Esophagus squamous epithelium (tissue), 5 donors: ENCODE results near the gene IFNG. TPM values are rescaled to one million over a fixed set of nuclear protein-coding genes. Genes with fewer than 3 reads are reported as not detected.

Source experiments
- DNase-seq: peaks from one replicate; lab custom pipeline; 2025; lab: John Stamatoyannopoulos, UW
- H3K27ac ChIP-seq, 4 donors: fragments of 200-600 bp; sonication (generic); one replicate each; pipeline ENCODE4 v1.5.1; 2016 to 2019; ENCODE audit warnings: mild to moderate bottlenecking in 1 of 4
- H3K27me3 ChIP-seq, 4 donors: fragments of 200-600 bp; sonication (generic); 1 replicate in 3 of 4; 2 replicates in 1 of 4; pipeline versions ENCODE4 v1.5.1 to v1.6.0; 2017 to 2021; ENCODE audit warnings: antibody characterized with exemption in 1 of 4
- H3K36me3 ChIP-seq, 3 donors: fragments of 200-600 bp; sonication (generic); one replicate each; pipeline ENCODE4 v1.5.1; 2016 to 2019
- H3K4me1 ChIP-seq, 3 donors: fragments of 200-600 bp; sonication (generic); one replicate each; pipeline ENCODE4 v1.5.1; 2017 to 2019
- H3K4me3 ChIP-seq, 4 donors: fragments of 200-600 bp; sonication (generic); 1 replicate in 3 of 4; 2 replicates in 1 of 4; pipeline ENCODE4 v1.5.1; 2016 to 2019; ENCODE audit warnings: mild to moderate bottlenecking in 2 of 4, moderate library complexity in 1 of 4
- H3K9me3 ChIP-seq, 3 donors: fragments of 200-600 bp; sonication (generic); one replicate each; pipeline ENCODE4 v1.5.1; 2016 to 2019
- POLR2A ChIP-seq, 4 donors: fragments of 450-650 bp; IDR thresholded peaks; one replicate each; pipeline ENCODE4 v1.6.1; 2017; ENCODE audit warnings: antibody characterized with exemption in 4 of 4, mild to moderate bottlenecking in 4 of 4, moderate library complexity in 3 of 4
- WGBS, 2 donors: methylation state at CpG; one replicate each; pipeline ENCODE4 v1.1.5; 2018; 5-methylcytosine and 5-hydroxymethylcytosine counted together
- intact Hi-C: fragments of 100-400 bp; cut with DNase I; formaldehyde crosslinking; loops from one replicate; pipeline ENCODE4 v1.15.0; 2022
- total RNA-seq, 4 donors: library from RNA; depleted of rRNA; stranded (reverse); fragments of >200 nt; gene quantifications; one replicate each; pipeline ENCODE4 v1.1.0, GENCODE V29; 2016
- TF ChIP-seq, protein P1 (sequence below), 6 experiments: fragments of 450-650 bp in 4 of 6; fragments of 200-600 bp in 2 of 6; sonication (generic) in 2 of 6; IDR thresholded peaks; one replicate each; pipeline ENCODE4 v1.5.1; 2016 to 2019; ENCODE audit warnings: antibody characterized with exemption in 6 of 6, mild to moderate bottlenecking in 4 of 6, moderate library complexity in 4 of 6
- donor health status: DM: yes; HTN: yes; CAD: no.

Gene IFNG
- total RNA-seq, 4 donors from 2014 or later = not detected

DNA sequence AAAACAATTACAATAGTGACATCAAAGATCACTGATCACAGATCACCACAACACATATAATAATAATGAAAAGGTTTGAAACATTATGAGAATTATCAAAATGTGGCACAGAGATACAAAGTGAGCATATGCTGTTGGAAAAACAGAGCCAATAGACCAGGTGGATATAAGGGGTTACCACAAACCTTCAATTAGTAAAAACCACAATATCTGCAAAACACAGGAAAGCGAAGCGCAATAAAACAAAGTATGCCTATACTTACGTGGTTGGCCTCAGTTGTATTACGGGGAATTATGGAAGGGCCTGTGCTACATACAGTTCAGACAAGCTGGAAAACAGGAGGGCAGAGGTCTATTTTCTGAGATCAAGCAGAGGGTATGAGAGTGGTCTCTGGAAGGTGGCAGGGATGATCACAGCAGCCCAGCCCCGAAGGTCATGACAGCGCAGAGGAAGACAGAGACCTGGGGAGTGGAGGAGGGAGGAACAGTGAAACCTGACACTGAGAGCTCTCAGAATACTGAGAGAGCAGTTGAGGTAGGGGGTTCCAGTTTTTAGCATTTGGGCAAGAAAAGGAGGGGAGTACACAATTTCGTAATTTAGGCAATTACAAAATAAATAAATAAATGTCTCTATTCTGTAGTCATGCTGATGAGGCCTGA lies 41.3 kb downstream of the IFNG start:
- no peaks in the 10 kb centered on the region for H3K9me3 ChIP-seq
- WGBS, 2 donors = 68 to 70% methylated on average over 7 of the region's 7 CpGs
- H3K4me1 ChIP-seq = no peaks in the 10 kb centered on the region
- TF ChIP-seq POLR2A (IDR thresholded peaks at IDR 0.05) = no peak
- TF ChIP-seq, protein P1, sequence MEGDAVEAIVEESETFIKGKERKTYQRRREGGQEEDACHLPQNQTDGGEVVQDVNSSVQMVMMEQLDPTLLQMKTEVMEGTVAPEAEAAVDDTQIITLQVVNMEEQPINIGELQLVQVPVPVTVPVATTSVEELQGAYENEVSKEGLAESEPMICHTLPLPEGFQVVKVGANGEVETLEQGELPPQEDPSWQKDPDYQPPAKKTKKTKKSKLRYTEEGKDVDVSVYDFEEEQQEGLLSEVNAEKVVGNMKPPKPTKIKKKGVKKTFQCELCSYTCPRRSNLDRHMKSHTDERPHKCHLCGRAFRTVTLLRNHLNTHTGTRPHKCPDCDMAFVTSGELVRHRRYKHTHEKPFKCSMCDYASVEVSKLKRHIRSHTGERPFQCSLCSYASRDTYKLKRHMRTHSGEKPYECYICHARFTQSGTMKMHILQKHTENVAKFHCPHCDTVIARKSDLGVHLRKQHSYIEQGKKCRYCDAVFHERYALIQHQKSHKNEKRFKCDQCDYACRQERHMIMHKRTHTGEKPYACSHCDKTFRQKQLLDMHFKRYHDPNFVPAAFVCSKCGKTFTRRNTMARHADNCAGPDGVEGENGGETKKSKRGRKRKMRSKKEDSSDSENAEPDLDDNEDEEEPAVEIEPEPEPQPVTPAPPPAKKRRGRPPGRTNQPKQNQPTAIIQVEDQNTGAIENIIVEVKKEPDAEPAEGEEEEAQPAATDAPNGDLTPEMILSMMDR (IDR thresholded peaks at IDR 0.05) = no peak
- no peak overlapping the region for H3K4me3 ChIP-seq
- H3K27ac ChIP-seq = no peak overlapping the region
- no peaks in the 10 kb centered on the region for H3K27me3 ChIP-seq
- no peak for DNase-seq
- intact Hi-C loops = no loop called here
- no peaks in the 10 kb centered on the region for H3K36me3 ChIP-seq

DNA sequence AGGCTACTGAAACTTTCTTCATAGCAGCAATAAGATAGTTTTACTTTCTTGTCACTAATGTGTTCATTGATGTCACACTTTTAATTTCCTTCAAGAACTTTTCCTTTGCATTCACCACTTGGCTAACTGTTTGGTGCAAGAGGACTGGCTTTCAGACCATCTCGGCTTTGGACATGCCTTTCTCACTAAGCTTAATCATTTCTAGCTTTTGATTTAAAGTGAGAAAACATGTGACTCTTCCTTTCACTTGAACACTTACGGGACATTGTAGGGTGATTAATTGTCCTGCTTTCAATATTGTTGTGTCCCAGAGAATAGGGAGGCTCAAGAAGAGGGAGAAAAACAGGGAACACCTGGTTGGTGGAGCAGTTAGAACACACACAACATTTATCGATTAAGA lies 41.9 kb downstream of the IFNG start:
- Histone ChIP-seq H3K27ac (no peak overlapping the region), H3K9me3 (no peaks in the 10 kb centered on the region), H3K4me3 (no peak overlapping the region), H3K4me1 (no peaks in the 10 kb centered on the region), H3K36me3 (no peaks in the 10 kb centered on the region), H3K27me3 (no peaks in the 10 kb centered on the region)
- intact Hi-C loops = no loop called here
- no peak for TF ChIP-seq POLR2A (IDR thresholded peaks at IDR 0.05)
- TF ChIP-seq, protein P1 (IDR thresholded peaks at IDR 0.05) = no peak
- 36 to 53% methylated on average over 3 of the region's 3 CpGs for WGBS, 2 donors
- no peak for DNase-seq

DNA sequence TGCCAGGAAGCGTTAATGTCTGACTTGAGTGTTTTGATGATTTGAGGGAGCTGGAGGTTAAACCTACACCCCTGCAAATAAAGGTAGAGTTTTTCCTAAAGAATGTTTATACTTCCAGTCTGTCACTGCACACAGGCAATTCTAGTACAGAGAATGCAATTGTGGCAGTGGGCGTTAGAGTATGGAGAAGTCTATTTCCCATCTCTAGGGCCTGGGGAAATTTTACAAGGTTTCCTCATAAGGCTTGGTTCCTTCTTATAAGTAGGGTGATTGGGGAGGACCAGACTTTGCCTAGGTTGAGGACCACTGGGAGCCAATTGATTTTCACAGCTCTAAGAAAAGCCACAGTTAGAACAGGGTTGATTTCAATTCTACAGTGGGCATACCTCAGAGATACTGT lies 44.3 kb downstream of the IFNG start:
- intact Hi-C loops = no loop called here
- H3K9me3 ChIP-seq = no peaks in the 10 kb centered on the region
- no peaks in the 10 kb centered on the region for H3K4me1 ChIP-seq
- no peak overlapping the region for H3K27ac ChIP-seq
- no peak for DNase-seq
- no peak overlapping the region for H3K4me3 ChIP-seq
- H3K27me3 ChIP-seq = no peaks in the 10 kb centered on the region
- no peak for TF ChIP-seq POLR2A (IDR thresholded peaks at IDR 0.05)
- TF ChIP-seq, protein P1 (IDR thresholded peaks at IDR 0.05) = no peak
- no peaks in the 10 kb centered on the region for H3K36me3 ChIP-seq
- WGBS, 2 donors = 81 to 86% methylated on average over 2 of the region's 2 CpGs

DNA sequence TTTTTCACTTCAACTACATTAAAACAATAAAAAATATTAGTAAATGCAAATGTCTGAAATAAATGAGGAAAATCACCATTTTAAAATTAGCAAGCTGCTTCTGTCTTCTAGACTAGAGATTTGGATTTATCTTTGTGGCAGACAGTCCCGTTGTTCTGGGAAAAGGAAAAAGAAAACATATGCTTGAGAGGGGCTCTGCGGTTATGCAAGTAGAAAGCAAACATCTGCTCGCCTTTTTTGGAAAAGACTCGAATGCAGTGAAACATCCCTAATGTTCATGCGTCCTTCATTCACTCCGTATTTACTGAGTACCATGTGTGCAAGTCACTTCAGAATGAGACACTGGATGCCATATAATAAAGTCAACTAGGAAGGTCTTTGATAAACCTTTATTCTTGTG lies 44.9 kb downstream of the IFNG start:
- Histone ChIP-seq H3K27me3 (no peaks in the 10 kb centered on the region), H3K36me3 (no peaks in the 10 kb centered on the region), H3K9me3 (no peaks in the 10 kb centered on the region), H3K27ac (no peak overlapping the region), H3K4me3 (no peak overlapping the region), H3K4me1 (no peaks in the 10 kb centered on the region)
- no peak for DNase-seq
- intact Hi-C loops = no loop called here
- WGBS, 2 donors = 74 to 76% methylated on average over 6 of the region's 6 CpGs
- no peak for TF ChIP-seq POLR2A (IDR thresholded peaks at IDR 0.05)
- TF ChIP-seq, protein P1 (IDR thresholded peaks at IDR 0.05) = no peak

DNA sequence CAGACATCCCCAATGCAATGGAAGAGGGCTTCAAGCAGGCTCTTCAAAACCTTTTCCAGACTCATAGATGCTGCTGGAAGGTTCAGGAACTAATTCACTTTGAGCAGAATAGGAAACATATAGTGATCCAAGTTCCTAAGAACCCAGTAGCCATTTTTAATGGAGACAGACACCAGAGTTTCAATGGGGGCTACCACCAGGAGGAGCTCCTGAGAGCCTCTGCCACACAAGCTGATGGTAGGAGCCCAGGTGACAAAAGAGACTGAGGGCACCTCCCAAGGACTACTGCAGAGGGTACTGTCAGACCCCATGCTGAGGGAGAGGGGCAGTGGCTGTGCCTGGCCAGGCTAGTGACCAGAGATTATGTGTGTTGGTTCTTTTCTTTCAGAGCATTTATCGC lies 45.9 kb downstream of the IFNG start:
- 0% methylated on average over 1 of the region's 1 CpG; no CpG with 5 or more reads in 1 of the 2 donors for WGBS, 2 donors
- Histone ChIP-seq H3K4me1 (no peaks in the 10 kb centered on the region), H3K27ac (no peak overlapping the region), H3K4me3 (no peak overlapping the region), H3K36me3 (no peaks in the 10 kb centered on the region), H3K9me3 (no peaks in the 10 kb centered on the region), H3K27me3 (no peaks in the 10 kb centered on the region)
- intact Hi-C loops = no loop called here
- no peak for DNase-seq
- no peak for TF ChIP-seq POLR2A (IDR thresholded peaks at IDR 0.05)
- TF ChIP-seq, protein P1 (IDR thresholded peaks at IDR 0.05) = peak in 3 of 6 experiments; percentile 12 to 55 (median 22)
